ENCODE results near the gene ZSWIM9.

DNA sequence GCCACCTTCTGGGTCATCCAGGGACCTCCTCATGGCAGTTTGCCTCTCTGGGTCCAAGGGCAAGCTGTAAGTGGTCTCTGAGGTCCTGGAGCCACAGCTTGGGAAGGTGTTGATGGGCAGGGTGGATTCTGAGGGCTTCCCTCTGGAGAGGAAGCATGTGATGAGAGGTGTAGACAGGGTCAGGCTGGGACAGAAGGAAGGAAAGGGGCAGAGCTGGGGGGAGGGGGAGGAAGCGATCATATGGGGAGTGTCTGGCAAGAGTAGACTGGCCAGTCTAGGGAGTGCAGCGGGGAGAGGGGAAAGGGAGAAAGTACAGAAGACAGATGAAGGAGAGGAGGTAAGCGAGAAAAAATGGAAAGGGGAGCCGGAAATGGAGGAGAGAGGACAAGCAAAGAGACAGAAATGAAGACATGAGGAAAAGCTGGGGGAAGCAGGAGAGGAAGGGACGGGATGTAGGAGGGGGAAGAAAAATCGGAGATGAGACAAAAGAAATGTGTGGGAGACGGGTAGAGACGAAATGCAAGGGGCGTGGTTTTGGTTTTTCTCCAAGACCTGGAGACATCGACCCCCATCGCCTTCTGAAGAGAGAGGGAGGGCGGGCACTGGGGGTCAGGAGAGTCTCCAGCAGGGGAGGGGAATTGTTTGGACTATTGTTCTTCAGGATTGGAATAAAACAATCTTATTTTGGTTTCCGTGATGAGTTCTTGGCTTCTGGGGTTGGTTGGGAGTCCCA lies 26.6 kb downstream of the ZSWIM9 start:
- TF ChIP-seq POLR2A (IDR thresholded peaks at IDR 0.05; ENCODE audit: low read depth, low read length), result peak; percentile 60
- TF ChIP-seq, protein P1, sequence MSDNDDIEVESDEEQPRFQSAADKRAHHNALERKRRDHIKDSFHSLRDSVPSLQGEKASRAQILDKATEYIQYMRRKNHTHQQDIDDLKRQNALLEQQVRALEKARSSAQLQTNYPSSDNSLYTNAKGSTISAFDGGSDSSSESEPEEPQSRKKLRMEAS (IDR thresholded peaks at IDR 0.05; ENCODE audit: insufficient read depth, insufficient read length), result no peak
- TF ChIP-seq, protein P2, sequence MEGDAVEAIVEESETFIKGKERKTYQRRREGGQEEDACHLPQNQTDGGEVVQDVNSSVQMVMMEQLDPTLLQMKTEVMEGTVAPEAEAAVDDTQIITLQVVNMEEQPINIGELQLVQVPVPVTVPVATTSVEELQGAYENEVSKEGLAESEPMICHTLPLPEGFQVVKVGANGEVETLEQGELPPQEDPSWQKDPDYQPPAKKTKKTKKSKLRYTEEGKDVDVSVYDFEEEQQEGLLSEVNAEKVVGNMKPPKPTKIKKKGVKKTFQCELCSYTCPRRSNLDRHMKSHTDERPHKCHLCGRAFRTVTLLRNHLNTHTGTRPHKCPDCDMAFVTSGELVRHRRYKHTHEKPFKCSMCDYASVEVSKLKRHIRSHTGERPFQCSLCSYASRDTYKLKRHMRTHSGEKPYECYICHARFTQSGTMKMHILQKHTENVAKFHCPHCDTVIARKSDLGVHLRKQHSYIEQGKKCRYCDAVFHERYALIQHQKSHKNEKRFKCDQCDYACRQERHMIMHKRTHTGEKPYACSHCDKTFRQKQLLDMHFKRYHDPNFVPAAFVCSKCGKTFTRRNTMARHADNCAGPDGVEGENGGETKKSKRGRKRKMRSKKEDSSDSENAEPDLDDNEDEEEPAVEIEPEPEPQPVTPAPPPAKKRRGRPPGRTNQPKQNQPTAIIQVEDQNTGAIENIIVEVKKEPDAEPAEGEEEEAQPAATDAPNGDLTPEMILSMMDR (IDR thresholded peaks at IDR 0.05; ENCODE audit: extremely low read depth in 1 of 2, insufficient read depth in 1 of 2, low read depth in 1 of 2, low read length in 2 of 2), result no peak
- no peak for TF ChIP-seq EZH2 (IDR thresholded peaks at IDR 0.05; ENCODE audit: borderline replicate concordance, low read depth, low read length, severe bottlenecking)

All from endothelial cell of umbilical vein (primary cell).